ENCODE data around the gene TEX9. TPM values are rescaled to one million over a fixed set of nuclear protein-coding genes. Genes with fewer than 3 reads are reported as not detected.
"Not testable (repeated sequence)": the region's sequence is repeated elsewhere in the genome, so short reads cannot be mapped to it uniquely, and the experiment has no call there.

The TEX9 gene
- total RNA-seq, 2 donors from 2014 or later = 0.67 to 1.5 TPM

GRCh38 chr15:56385908-56386307 is 20.7 kb downstream of the TEX9 start:
- TF ChIP-seq CTCF (IDR thresholded peaks at IDR 0.05) = no peak
- no peak overlapping the region for H3K4me3 ChIP-seq
- H3K4me1 ChIP-seq = no peaks in the 10 kb centered on the region
- DNase-seq (ENCODE audit: low spot score) = no peak
- H3K36me3 ChIP-seq = no peaks in the 10 kb centered on the region
- no peak overlapping the region for H3K27ac ChIP-seq
- H3K27me3 ChIP-seq = no peaks in the 10 kb centered on the region
- H3K9me3 ChIP-seq = no peaks in the 10 kb centered on the region

GRCh38 chr15:56390739-56391267 is 25.6 kb downstream of the TEX9 start:
- no peaks in the 10 kb centered on the region for H3K4me1 ChIP-seq
- H3K27ac ChIP-seq = no peak overlapping the region
- H3K36me3 ChIP-seq = no peaks in the 10 kb centered on the region
- H3K4me3 ChIP-seq = no peak overlapping the region
- TF ChIP-seq CTCF (IDR thresholded peaks at IDR 0.05) = no peak
- H3K9me3 ChIP-seq = no peaks in the 10 kb centered on the region
- no peak for DNase-seq (ENCODE audit: low spot score)
- no peaks in the 10 kb centered on the region for H3K27me3 ChIP-seq

GRCh38 chr15:56393277-56393676 is 28.1 kb downstream of the TEX9 start:
- no peak overlapping the region for H3K4me3 ChIP-seq
- no peak for DNase-seq (ENCODE audit: low spot score)
- no peak for TF ChIP-seq CTCF (IDR thresholded peaks at IDR 0.05)

GRCh38 chr15:56394909-56395308 is 29.7 kb downstream of the TEX9 start:
- no peak for DNase-seq (ENCODE audit: low spot score)
- Histone ChIP-seq H3K4me3 (no peak overlapping the region), H3K27ac (no peak overlapping the region), H3K27me3 (no peaks in the 10 kb centered on the region), H3K4me1 (no peaks in the 10 kb centered on the region), H3K9me3 (no peaks in the 10 kb centered on the region), H3K36me3 (no peaks in the 10 kb centered on the region)
- TF ChIP-seq CTCF (IDR thresholded peaks at IDR 0.05) = no peak

More at GRCh38 chr15:56393277-56393676, 28.1 kb downstream of the TEX9 start:
- no peak overlapping the region for H3K27ac ChIP-seq
- no peaks in the 10 kb centered on the region for H3K9me3 ChIP-seq
- H3K4me1 ChIP-seq = no peaks in the 10 kb centered on the region
- no peaks in the 10 kb centered on the region for H3K36me3 ChIP-seq
- no peaks in the 10 kb centered on the region for H3K27me3 ChIP-seq

GRCh38 chr15:56397325-56397724 is 32.1 kb downstream of the TEX9 start:
- not testable (repeated sequence) for H3K36me3 ChIP-seq; H3K9me3 ChIP-seq; DNase-seq (ENCODE audit: low spot score); H3K4me1 ChIP-seq; H3K27me3 ChIP-seq; H3K27ac ChIP-seq; H3K4me3 ChIP-seq

- H3K36me3 ChIP-seq; H3K9me3 ChIP-seq; H3K27me3 ChIP-seq; H3K4me1 ChIP-seq; H3K4me3 ChIP-seq; H3K27ac ChIP-seq; DNase-seq (ENCODE audit: low spot score): not testable (repeated sequence)
Observed at GRCh38 chr15:56399209-56399608, 34.0 kb downstream of the TEX9 start.

GRCh38 chr15:56410721-56411120 is 45.5 kb downstream of the TEX9 start:
- no peaks in the 10 kb centered on the region for H3K4me1 ChIP-seq
- no peaks in the 10 kb centered on the region for H3K27me3 ChIP-seq
- peaks cover 0 to 11% of the 10 kb centered on the region in 2 donors for H3K9me3 ChIP-seq
- TF ChIP-seq CTCF (IDR thresholded peaks at IDR 0.05) = no peak
- no peak for DNase-seq (ENCODE audit: low spot score)
- H3K36me3 ChIP-seq = no peaks in the 10 kb centered on the region
- H3K4me3 ChIP-seq = no peak overlapping the region
- no peak overlapping the region for H3K27ac ChIP-seq

Measured in right atrium auricular region (tissue), 2 donors.